HG02610 (cell line): ENCODE results near the gene SMARCA2.

ENCODE experiments used
- ATAC-seq: cut with Tn5 transposase; IDR thresholded peaks from one replicate; pipeline ENCODE4 v1.9.1; 2021; ENCODE audit warnings: mild to moderate bottlenecking, moderate library complexity; ENCODE audit not compliant: unreplicated experiment

Gene SMARCA2

DNA sequence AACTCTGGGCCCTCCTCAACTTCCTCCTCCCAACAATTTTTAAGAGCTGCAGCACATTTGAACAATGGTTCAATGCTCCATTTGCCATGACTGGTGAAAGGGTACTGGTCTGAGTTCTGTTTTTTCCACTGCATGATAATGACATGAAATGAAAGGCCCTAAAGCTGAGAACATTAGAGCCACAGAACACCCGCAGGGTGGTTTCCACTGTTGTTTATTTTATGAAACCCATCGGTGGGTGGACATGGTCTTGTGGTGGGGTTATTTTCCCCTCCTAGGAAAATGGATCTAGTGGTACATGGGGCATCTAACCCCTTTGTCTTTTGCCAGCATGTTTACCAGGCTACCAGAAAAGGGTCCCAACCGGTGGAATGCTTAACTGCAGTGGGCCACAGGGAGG lies 71.8 kb downstream of the SMARCA2 start:
- ATAC-seq: peak; percentile 80

DNA sequence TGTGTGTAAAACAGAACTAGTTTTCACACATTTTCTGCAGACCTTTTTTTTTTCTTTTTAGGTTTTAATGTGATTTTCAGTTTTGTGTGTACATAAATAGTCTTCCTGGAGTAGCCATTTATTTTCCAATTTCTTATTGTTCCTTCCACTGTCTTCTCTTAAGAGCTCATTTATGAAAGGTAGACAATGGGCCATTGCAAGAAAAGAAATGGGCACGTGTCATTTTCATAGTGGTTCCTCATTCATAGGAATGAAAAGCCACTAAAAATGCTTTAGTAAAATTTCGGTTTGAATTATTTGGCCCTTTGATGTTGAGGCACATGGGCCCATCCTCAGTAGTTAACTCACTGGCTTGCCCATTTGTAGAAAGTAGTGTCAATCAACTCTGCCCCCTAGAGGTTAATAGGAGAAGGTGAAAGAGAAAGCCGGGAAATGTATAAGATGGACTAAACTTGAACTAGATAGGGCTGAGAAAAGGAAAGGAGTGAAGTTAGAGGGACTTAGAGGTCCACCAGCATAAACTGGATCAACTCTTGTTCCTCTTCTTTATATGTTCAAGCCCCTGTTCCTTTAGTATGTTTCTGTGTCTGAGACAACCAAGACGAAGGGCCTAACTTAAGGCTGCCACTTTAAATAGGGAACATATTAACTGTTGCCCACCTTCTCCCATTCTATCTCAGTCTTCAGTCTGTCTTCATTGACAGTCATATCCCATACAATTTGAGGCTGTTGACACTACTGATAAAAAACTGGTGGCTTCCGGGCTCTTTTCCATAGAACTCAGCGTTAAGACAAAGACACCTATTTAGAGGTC lies 72.6 kb downstream of the SMARCA2 start:
- peak; percentile 62 for ATAC-seq

DNA sequence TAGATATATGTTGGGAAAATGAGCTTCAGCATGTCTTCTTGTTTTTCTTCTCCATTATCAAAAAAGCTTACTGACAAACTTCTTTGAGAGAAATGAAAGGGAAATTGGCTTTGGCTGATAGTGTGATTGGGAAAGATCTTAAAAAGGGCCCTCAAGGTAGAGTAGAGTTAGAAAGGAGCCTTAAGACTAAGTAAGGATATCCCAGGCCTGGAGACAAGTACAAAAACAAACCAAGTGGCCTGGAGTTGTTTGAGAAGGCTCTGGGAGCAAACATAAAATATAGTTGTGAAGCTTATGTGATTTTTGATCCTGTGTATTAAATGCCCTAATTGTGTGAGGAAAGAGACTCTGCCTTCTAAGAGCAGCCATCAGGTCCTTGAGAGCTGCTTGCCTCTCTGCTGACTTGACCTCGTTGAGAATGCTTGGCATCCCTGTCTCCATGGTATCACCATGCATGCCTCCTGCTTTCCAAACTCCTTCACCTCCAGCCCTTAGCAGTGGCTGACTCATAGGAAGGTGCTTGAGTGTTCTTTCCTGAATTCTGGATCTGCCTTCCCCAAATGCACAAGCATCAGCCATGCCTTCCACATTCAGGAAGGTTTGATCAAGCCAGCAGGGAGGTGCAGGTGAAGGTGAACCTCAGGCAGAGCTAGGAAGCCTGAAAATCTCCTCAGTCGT lies 78.9 kb downstream of the SMARCA2 start:
- no peak for ATAC-seq

DNA sequence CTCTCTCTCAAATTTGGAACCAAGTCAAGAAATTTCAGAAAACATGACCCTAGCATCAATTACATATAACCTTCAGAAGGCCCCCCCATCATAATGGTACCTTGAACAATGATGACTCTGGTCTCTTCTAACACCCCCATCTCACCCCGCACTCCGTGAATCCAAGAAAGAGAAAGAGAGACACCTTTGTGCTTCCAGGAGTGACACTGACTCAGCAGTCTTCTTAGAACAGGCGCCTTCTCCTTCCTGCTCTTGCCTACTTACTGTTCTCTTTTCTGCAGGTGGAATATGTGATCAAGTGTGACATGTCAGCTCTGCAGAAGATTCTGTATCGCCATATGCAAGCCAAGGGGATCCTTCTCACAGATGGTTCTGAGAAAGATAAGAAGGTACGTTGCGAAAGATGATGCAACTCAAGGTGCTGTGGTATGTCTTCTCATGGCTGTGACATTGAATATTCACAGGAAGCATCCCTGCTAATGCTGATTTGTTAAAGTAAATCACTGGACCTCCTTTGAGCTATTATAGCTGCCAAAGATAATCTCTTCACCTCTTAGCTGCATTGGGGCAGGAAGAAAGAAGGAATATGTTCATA lies 81.3 kb downstream of the SMARCA2 start:
- ATAC-seq: no peak

DNA sequence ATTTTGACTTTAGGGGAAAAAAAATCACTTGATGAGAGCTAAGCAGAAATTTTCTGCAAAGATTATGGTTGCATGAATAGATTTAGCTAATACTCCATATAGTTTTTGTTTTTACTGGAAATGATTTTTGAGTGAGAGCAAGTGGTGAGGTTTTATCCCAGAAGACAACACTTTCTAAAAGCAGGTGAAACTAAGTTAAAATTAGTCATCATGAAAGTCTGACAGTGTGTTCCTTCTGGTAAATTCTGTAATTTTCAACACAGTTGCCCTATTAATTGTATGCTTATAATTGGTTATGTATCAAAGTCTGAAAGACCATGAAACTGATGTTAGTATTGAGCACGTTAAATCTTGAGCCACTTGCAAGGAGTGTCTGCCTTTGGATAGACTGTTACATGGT lies 91.5 kb downstream of the SMARCA2 start:
- ATAC-seq: no peak

DNA sequence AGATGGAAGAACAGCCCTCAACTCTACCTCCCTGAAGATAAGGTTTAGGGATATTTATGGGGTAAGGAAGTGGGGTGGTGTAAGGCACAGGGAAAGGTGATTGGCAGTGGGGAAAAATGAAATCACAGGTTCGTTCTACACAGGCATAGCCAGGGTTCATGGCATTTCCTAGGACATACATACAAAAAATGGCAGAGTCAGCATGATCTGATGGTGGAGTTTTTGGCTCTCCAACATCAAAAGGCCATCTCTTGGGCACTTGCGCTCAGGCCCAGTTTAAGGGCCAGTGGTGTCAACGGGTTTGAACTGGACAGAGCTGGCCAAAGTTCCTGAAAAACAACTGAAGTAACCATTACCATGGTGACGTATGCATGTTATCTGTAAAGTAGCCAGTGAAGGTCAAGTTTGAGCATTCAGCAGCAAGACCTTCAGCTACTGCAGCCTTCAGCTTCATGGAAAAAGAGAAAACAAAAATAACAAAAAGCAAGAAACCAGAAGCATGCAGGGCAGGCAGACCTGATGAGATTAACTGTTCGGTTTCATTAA lies 92.8 kb downstream of the SMARCA2 start:
- no peak for ATAC-seq

DNA sequence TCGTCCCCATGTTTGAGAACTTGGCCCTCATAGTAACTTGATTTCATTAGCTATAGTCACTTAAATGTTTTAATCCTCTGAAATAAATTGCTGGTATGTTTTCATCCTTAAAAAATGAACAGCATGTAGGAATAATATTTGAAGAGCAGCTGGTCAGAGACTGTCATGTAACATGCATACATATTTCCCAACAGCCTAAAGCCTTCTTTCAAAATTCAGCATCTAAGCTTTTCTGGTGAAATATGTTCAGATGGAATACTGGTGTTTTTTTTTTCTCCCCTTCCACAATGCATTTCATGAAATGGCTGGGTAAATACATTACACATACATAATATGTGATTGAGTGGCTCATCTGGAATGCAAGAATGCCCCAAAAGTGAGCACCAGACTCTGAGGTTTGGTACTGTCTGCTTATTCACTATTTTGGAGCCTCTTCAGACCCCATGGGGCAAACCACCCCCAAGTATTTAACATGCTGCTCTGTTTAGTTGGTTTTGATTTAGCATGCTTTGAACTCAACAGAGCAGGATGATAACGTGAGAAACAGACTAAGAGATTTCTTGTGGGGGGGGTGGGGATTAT lies 94.0 kb downstream of the SMARCA2 start:
- ATAC-seq: no peak

DNA sequence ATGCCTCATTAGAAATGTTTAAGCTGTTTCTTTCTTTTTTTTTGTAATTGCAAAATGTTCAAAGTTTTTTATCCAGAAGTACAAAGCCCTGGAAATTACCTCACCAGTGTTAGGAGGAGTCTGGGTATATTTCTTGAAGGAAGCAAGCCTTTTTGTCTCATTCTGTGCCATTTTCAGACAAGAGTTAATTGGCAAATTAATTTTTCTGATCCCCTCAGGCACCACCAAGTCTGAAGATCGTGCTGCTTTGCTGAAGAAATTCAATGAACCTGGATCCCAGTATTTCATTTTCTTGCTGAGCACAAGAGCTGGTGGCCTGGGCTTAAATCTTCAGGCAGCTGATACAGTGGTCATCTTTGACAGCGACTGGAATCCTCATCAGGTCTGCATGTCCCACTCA lies 94.9 kb downstream of the SMARCA2 start:
- no peak for ATAC-seq

DNA sequence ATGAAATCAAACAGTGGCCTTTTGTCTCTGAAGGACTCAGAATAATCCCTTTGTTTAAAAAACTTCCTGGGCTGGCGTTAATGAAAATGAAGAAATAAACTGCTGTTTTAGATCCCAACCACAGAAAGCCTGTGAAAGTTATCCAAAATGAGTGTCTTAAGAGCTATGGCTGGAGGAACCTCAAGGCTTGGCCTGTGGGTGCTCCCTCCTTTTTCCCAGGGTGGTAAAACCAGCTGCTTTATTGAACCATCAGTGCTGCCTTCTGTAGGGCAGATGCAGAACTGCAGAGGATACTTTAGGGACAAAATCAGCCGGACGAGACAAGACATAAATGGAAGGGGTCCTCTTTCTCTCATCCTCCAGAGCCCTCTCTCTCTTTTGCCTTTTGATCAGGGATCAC lies 100.9 kb downstream of the SMARCA2 start:
- ATAC-seq: no peak

DNA sequence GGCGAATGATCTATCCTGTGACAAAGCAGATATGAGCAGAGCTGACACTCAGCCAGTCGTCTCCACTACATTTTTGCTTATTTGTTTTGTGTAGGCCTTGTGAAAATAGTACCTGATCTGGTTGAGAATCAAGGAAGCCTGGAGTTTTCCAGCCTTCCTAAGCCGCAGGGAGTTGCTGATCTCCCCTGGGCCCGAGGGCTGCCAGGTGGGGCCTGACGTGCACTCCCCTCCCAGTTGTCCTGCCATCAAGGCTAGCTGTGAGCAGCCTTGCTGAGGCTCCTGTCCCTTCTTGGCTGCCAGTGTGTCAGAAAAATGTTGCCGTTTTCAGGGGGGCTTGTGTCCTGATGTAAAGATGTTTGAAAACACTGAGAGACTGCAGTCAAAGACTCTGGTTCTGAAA lies 102.4 kb downstream of the SMARCA2 start:
- no peak for ATAC-seq

DNA sequence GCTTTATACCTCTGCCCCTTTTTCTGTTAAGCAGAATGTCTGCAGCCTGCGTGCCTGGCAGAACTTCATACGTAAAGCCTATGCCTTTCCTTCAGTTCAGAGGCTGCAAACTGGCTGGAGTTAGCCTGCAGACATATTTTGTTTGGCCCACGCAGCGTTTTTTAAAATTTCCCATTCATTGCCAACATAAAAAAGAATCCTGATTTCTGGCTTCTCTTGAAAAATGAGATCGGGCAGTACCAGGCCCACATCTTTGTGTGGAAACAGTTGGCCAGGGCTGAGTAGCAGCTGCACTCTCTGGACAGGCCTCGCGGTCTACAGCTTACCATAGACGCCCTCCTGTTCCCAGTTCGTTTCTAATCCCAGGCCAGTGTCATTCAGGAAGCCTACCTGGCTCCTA lies 104.4 kb downstream of the SMARCA2 start:
- no peak for ATAC-seq

DNA sequence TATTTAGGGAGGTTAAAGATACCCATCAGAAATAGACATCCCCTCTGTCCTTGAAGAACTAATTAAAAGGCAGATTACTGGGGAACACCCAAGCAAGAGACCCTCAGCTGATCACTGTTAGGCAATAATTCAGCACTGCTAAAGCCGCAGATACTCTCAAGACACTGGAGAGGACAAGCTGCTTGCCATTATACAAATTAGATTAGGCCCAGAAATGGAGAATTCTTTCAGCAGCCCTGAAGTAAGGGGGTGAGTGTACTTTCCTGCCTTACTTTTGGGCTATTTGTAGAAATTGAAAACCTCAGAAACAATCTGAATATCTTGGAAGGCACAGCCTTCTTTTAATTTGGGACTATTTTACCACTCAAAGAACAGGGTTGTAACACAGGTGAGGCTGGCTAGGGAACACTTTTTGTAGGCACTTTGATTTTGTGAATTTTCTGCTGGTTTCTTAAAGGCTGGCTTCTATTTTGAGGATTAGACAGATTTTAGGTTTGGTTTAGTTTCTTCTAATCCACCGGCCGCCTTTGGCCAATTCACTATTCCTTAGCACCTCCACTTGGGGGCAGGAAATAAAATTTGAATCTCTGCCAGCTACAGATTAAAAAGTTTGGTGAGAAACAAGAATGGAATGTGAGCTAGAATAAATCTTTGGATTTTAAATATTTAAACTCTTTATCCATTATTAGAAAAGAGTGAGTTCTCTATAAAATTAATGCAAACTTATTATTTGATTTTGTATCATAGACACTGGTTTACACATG lies 106.0 kb downstream of the SMARCA2 start:
- no peak for ATAC-seq

DNA sequence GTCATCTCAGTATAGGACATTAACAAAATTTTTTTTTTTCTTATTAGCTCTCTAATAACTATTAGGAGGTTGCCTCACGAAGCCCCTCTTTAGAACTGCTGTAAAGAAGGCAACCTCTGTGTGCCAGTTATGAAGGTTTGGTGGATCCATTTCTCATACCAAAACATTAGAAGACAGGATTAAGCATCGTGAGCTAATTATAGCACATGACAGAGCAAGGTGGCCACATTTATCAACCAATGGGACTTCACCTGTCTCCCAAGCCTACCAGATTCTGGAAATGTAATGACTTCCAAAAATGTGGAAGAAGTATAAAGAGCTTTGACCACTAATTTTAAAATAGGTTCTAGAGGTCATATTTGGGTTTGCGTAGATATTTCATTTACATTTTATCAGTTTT lies 107.2 kb downstream of the SMARCA2 start:
- ATAC-seq: no peak

DNA sequence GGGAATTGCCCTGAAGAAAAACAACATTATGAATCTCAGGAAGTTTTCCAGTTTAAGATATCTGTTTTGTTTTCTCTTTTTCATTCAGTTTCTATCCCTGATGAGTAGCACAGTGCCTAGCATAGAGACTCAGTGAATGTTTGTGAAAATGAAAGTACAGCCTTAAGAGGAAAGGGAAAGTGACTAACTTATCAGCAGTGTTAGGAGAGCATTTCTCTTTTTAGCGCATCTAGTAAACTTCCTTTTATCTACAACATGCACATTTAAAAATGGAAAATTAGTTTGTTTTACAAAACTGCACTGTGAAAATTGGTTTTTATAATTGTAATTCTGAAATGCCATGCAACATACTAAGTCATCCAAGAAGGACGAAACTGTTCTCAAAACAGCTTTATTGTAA lies 110.8 kb downstream of the SMARCA2 start:
- ATAC-seq: peak; percentile 98

DNA sequence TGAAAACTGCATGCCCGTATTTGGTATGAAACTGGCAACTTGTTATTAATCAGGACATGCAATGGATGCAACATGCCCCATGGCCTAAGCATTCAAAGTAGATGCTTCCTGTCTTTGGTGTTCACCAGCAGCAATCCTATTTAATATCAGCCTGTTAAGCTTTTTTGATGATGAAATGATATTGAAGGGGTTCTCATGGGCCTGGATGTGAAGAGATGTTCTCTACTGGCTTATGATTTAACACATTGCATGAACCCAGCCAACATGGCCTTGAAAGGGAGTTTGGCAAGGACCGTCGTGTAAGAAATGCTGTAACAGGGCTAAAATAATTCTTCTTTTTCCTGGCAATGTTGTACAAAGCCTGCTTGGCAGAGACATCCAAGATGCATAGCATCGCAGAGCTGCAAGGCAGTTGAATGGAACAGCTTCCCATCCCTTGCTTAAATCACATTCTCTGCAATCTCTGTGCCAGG lies 111.2 kb downstream of the SMARCA2 start:
- no peak for ATAC-seq

DNA sequence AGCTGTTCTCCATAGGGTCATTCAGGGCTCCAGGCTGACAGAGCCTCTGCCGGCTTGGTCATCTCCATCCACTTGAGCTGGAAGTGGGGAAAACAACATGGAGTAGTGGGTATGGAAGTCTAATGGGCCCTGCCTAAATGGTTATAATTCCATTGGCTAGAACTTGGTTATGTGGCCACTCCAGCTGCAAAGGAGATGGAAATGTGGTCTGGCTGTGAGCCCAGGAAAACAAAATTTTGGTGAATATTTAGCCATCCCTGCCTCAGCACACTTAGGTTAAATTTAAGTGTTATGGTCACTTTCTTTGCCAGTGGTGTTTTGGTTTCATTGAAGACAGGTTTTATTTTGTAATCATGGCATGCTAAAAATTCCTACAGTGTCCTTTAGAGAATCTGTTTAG lies 112.3 kb downstream of the SMARCA2 start:
- ATAC-seq: no peak

DNA sequence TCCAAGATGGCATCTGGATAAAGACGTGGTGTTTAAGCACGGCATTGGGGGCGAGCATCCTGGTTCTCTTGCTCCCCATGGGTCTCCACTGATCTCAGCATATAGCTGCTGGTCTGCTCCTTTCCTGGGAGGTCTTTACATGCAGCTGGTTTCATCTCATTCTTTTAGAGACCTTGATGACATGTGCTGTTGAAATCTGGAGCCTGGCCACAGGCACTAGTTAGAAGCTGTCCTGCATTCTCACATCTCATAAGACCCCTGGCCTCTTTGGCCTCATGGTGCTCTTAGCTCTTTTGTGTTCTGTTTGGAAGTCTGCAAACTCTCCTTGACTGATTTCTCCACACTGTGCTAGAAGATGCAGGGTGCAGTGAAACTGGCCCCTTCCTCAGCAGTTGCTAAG lies 113.0 kb downstream of the SMARCA2 start:
- ATAC-seq: no peak

DNA sequence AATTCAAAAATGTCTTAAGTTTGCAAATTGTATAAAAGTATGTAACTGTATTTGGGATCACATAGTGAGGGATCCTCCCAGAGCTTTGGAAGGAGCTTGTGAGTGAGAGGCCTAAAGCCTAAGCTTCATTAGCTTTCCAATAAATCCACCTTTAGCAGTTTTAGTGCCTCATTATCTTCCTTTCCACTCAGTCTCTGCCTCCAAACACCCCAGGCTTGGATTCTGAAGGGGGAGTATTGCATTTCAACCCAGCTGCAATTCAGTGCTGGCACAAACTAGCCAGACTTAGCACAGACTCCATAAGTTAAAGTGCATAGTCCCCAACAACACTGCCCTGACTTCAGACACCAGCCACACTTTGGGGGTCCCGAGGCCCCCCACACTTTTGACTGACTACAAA lies 113.5 kb downstream of the SMARCA2 start:
- no peak for ATAC-seq

DNA sequence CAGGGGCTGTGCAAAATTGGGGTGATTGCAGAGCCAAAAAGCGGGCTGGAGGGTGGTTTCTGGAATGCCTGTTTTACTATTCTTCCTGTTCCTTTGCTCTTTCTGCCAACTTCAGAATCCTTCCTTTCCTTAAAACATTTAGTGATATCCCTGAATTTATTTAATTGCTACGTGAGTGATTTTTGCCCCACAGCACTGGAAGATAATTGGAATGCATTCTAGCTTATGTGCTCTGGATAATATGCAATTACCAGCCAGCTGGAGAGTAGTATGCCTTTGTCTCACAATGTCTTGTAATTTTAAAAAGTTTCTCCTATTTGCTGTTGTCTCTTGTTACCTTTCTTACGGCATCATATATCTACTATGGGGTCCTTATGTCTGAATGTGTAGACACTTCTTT lies 115.8 kb downstream of the SMARCA2 start:
- ATAC-seq: no peak

DNA sequence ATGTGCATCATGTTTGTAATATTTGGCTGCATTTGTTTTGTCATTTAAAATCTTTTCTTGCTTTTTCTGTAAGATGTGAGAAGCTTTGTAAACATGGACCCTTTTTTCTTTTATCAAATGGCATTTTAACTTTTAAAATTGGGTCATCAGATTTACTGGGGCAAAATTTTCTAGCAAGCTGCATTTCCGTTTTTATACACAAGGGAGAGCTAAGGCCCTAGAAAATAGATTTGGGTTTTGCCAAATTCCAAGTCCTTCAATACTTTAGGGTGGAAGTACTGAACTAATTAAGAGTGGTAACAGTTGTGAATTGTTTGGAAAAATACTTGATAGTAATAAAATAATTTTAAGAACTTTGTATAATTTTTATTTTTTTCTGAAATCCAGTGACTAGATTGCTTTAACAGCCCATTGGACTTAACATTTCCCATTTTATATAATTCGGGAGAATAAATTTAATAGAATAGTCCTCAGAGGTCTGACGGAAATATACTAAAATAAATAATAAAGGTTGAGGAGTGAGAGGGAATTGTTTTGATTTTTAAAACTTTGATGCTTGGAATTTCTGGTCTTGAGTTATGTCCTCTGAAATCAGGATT lies 117.4 kb downstream of the SMARCA2 start:
- no peak for ATAC-seq
